Caco-2 (cell line): Measurements from ENCODE around the gene AVL9. TPM values are rescaled to one million over a fixed set of nuclear protein-coding genes. Genes with fewer than 3 reads are reported as not detected.

Experiments
- BruUV-seq: library from RNA; stranded (reverse); fragments of 400-500 nt; replicated peaks from 2 replicates; lab custom pipeline; 2021; lab: Mats Ljungman, UMichigan
- CTCF ChIA-PET: fragments of 300-600 bp; sonication (Branson Sonifier 250); formaldehyde crosslinking; loops from one replicate; lab custom pipeline; 2022; ENCODE audit warnings: antibody characterized with exemption; lab: Charles Lee
- POLR2A ChIA-PET: fragments of 300-600 bp; sonication (Branson Sonifier 250); formaldehyde crosslinking; loops from one replicate; lab custom pipeline; 2022; ENCODE audit warnings: antibody characterized with exemption; lab: Charles Lee
- DNase-seq, 2 experiments: peaks; one replicate each; pipeline versions ENCODE4 v3.0.0 to v3.0.0-alpha.2; 2020 to 2022
- H3K27me3 ChIP-seq: replicated peaks from 2 replicates; pipeline ENCODE4 v1.6.0; 2011; ENCODE audit warnings: low read length; ENCODE audit not compliant: control insufficient read depth, insufficient read depth
- H3K36me3 ChIP-seq: 2 replicates; pipeline ENCODE4 v1.5.1; 2011; ENCODE audit warnings: low read length; ENCODE audit not compliant: control insufficient read depth, insufficient read depth
- H3K4me1 ChIP-seq: fragments of 250-450 bp; sonication (Bioruptor Pico); 2 replicates; pipeline ENCODE4 v1.5.1; 2020; ENCODE audit warnings: mild to moderate bottlenecking
- H3K4me3 ChIP-seq: 2 replicates; pipeline ENCODE4 v1.5.1; 2011; ENCODE audit warnings: low read depth, mild to moderate bottlenecking, control low read depth, low read length
- H3K9me3 ChIP-seq: fragments of 250-450 bp; sonication (Bioruptor Pico); 2 replicates; pipeline ENCODE4 v1.5.1; 2020; ENCODE audit warnings: mild to moderate bottlenecking, moderate library complexity
- H3K27ac Mint-ChIP-seq: one replicate; pipeline ENCODE4 v1.8.0; 2022; ENCODE audit warnings: mixed read lengths; ENCODE audit not compliant: unreplicated experiment
- H3K27me3 Mint-ChIP-seq: one replicate; pipeline ENCODE4 v1.8.0; 2022; ENCODE audit warnings: mixed read lengths; ENCODE audit not compliant: insufficient read depth, unreplicated experiment
- H3K36me3 Mint-ChIP-seq: one replicate; pipeline ENCODE4 v1.8.0; 2022; ENCODE audit warnings: mild to moderate bottlenecking, mixed read lengths; ENCODE audit not compliant: insufficient read depth, unreplicated experiment
- H3K4me1 Mint-ChIP-seq: one replicate; pipeline ENCODE4 v1.8.0; 2022; ENCODE audit warnings: low read depth, mixed read lengths; ENCODE audit not compliant: unreplicated experiment
- H3K4me3 Mint-ChIP-seq: one replicate; pipeline ENCODE4 v1.8.0; 2022; ENCODE audit warnings: mild to moderate bottlenecking, moderate library complexity, mixed read lengths; ENCODE audit not compliant: unreplicated experiment
- H3K9me3 Mint-ChIP-seq: one replicate; pipeline ENCODE4 v1.8.0; 2022; ENCODE audit warnings: mixed read lengths; ENCODE audit not compliant: unreplicated experiment
- intact Hi-C: fragments of 100-400 bp; cut with micrococcal nuclease; formaldehyde crosslinking; loops from one replicate; pipeline ENCODE4 v1.10.0; 2022; ENCODE audit not compliant: unreplicated experiment
- total RNA-seq: library from RNA; stranded (reverse); gene quantifications from 2 replicates; pipeline ENCODE4 v1.2.3, GENCODE V29; 2022
- TF ChIP-seq, protein P1 (sequence below), 2 experiments: fragments of 200-600 bp in 1 of 2; IDR thresholded peaks; 1 replicate in 1 of 2; 2 replicates in 1 of 2; pipeline versions ENCODE4 v1.5.1 to v1.8.0; 2011 to 2022; ENCODE audit warnings: antibody characterized with exemption in 1 of 2, control low read depth in 1 of 2, inconsistent platforms in 1 of 2, low read depth in 1 of 2, low read length in 1 of 2, mild to moderate bottlenecking in 1 of 2, moderate library complexity in 1 of 2; ENCODE audit not compliant: insufficient read depth in 1 of 2, severe bottlenecking in 1 of 2, unreplicated experiment in 1 of 2

Gene AVL9
- total RNA-seq, 1 experiment from 2014 or later = 39.7 TPM

DNA sequence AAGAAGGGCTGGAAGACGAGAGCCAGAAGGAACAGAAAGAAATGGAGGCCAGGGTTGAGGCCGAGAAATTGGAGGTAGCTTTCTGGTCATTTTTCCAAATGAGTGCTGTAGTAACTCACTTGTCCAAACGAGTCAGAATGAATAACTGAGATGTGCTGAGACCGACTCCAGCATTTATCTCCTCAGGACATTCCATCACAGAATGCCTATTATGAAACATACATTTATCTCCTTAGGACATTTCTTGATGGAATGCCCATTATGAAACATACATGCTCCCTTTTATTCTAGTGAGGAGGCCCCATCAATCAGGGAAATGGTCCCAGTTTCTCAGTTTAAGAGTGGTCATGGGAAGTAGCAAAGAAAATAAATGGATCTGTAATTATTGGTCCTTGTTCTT, 16.5 kb downstream of the AVL9 start:
- H3K4me1 ChIP-seq = no peaks in the 10 kb centered on the region; the same call in 1 of the 2 replicates
- H3K27me3 Mint-ChIP-seq = no peaks in the 10 kb centered on the region
- peaks cover 36% of the 10 kb centered on the region for H3K9me3 Mint-ChIP-seq
- CTCF ChIA-PET = no interaction called here
- POLR2A ChIA-PET = no interaction called here
- H3K9me3 ChIP-seq = no peaks in the 10 kb centered on the region
- BruUV-seq = no TSS peak
- peaks cover 41% of the 10 kb centered on the region for H3K36me3 Mint-ChIP-seq
- no peak overlapping the region for H3K27ac Mint-ChIP-seq
- no peaks in the 10 kb centered on the region for H3K36me3 ChIP-seq
- H3K27me3 ChIP-seq = no peaks in the 10 kb centered on the region
- TF ChIP-seq, protein P1, sequence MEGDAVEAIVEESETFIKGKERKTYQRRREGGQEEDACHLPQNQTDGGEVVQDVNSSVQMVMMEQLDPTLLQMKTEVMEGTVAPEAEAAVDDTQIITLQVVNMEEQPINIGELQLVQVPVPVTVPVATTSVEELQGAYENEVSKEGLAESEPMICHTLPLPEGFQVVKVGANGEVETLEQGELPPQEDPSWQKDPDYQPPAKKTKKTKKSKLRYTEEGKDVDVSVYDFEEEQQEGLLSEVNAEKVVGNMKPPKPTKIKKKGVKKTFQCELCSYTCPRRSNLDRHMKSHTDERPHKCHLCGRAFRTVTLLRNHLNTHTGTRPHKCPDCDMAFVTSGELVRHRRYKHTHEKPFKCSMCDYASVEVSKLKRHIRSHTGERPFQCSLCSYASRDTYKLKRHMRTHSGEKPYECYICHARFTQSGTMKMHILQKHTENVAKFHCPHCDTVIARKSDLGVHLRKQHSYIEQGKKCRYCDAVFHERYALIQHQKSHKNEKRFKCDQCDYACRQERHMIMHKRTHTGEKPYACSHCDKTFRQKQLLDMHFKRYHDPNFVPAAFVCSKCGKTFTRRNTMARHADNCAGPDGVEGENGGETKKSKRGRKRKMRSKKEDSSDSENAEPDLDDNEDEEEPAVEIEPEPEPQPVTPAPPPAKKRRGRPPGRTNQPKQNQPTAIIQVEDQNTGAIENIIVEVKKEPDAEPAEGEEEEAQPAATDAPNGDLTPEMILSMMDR (IDR thresholded peaks at IDR 0.05; ENCODE audit: insufficient read depth in 1 of 2, low read depth in 1 of 2, low read length in 1 of 2, severe bottlenecking in 1 of 2, unreplicated experiment in 1 of 2) = no peak
- H3K4me1 Mint-ChIP-seq = no peaks in the 10 kb centered on the region
- no peak overlapping the region for H3K4me3 Mint-ChIP-seq
- no peak overlapping the region for H3K4me3 ChIP-seq
- DNase-seq = no peak
- intact Hi-C loops = no loop called here

DNA sequence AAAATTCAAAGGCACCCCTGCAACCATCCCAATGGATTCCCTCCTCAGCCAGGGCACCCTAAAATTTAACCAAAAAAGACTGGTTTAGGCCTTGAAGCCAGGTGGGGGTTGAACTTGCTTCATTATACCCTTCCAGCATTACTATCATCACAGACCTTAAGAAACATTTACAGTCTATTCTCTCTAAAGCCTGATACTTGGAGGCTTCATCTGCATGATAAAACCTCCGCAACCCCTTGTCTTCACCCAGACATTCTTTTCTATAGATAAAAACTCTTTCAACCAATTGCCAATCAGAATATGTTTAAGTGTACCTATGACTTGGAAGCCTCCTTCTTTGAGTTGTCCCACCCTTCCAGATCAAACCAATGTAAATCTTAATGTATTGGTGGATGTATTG, 17.9 kb downstream of the AVL9 start:
- DNase-seq = no peak
- no peaks in the 10 kb centered on the region for H3K4me1 Mint-ChIP-seq
- H3K9me3 Mint-ChIP-seq = peaks cover 50% of the 10 kb centered on the region
- ChIA-PET POLR2A (no interaction called here), CTCF (no interaction called here)
- no peak overlapping the region for H3K27ac Mint-ChIP-seq
- no peaks in the 10 kb centered on the region for H3K27me3 Mint-ChIP-seq
- Histone ChIP-seq H3K4me1 (no peaks in the 10 kb centered on the region; the same call in 1 of the 2 replicates), H3K36me3 (no peaks in the 10 kb centered on the region), H3K27me3 (no peaks in the 10 kb centered on the region), H3K9me3 (peaks cover 5% of the 10 kb centered on the region), H3K4me3 (no peak overlapping the region)
- H3K36me3 Mint-ChIP-seq = peaks cover 50% of the 10 kb centered on the region
- H3K4me3 Mint-ChIP-seq = no peak overlapping the region
- TF ChIP-seq, protein P1 (IDR thresholded peaks at IDR 0.05; ENCODE audit: insufficient read depth in 1 of 2, low read depth in 1 of 2, low read length in 1 of 2, severe bottlenecking in 1 of 2, unreplicated experiment in 1 of 2) = no peak
- BruUV-seq = no TSS peak
- intact Hi-C loops = no loop called here

DNA sequence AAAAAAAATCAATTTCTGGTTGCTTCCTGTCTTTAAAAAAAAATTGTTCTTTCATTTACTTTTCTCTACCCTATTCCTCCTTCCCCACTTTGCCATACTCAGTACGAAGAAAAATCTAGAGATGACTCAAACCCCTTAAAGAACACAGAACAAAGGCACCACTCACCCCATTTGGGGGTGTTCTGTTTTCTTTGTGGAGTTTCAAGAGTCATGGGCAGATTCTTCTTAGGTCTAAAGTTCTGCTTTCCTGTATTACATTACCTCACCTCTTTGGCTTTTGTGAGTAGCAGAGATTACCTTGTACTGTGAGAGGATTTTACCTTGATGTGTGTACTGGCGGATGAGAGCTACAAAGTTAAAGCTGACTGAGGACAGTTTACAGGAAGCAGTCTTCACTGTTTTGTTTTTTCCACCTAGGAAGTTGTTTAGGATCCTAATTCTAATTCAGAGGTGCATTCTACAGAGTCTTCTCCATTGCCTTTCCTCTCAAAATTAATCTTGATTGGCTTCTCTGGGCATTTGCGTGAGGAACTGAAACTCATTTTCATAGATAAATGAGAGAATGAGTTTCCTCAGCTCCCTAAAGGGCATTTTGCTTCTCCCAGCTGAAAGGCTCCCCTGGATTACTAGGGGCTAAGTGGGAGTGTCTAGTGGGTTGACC, 20.7 kb downstream of the AVL9 start:
- ChIA-PET POLR2A (no interaction called here), CTCF (no interaction called here)
- peaks cover 63% of the 10 kb centered on the region for H3K36me3 Mint-ChIP-seq
- BruUV-seq = no TSS peak
- Histone ChIP-seq H3K27me3 (no peaks in the 10 kb centered on the region), H3K9me3 (peaks cover 22% of the 10 kb centered on the region), H3K36me3 (no peaks in the 10 kb centered on the region), H3K4me3 (no peak overlapping the region), H3K4me1 (no peaks in the 10 kb centered on the region; the same call in 1 of the 2 replicates)
- DNase-seq = no peak
- H3K4me1 Mint-ChIP-seq = no peaks in the 10 kb centered on the region
- no peak overlapping the region for H3K27ac Mint-ChIP-seq
- TF ChIP-seq, protein P1 (IDR thresholded peaks at IDR 0.05; ENCODE audit: insufficient read depth in 1 of 2, low read depth in 1 of 2, low read length in 1 of 2, severe bottlenecking in 1 of 2, unreplicated experiment in 1 of 2) = no peak
- intact Hi-C loops = no loop called here
- no peak overlapping the region for H3K4me3 Mint-ChIP-seq
- peaks cover 68% of the 10 kb centered on the region for H3K9me3 Mint-ChIP-seq
- H3K27me3 Mint-ChIP-seq = no peaks in the 10 kb centered on the region
